Measurements from ENCODE around the gene FHIT. TPM values are rescaled to one million over a fixed set of nuclear protein-coding genes. Genes with fewer than 3 reads are reported as not detected.
"Not testable (repeated sequence)": the region's sequence is repeated elsewhere in the genome, so short reads cannot be mapped to it uniquely, and the experiment has no call there.

The FHIT gene
- total RNA-seq, 1 donor from 2014 or later, result 5.5 TPM

- peak; percentile 86 for DNase-seq (ENCODE audit: low read depth)
Observed at GRCh38 chr3:60708191-60708975, 542.9 kb downstream of the FHIT start.

- no peak for DNase-seq (ENCODE audit: low read depth)
Observed at GRCh38 chr3:60707452-60708020, 543.7 kb downstream of the FHIT start.

- peak; percentile 16 for DNase-seq (ENCODE audit: low read depth)
Observed at GRCh38 chr3:60703956-60704736, 547.1 kb downstream of the FHIT start.

GRCh38 chr3:60703008-60703407 lies 548.2 kb downstream of the FHIT start:
- DNase-seq (ENCODE audit: low read depth), result no peak

- DNase-seq (ENCODE audit: low read depth), result no peak
Observed at GRCh38 chr3:60698117-60698516, 553.1 kb downstream of the FHIT start.

GRCh38 chr3:60697132-60697531 lies 554.1 kb downstream of the FHIT start:
- no peak for DNase-seq (ENCODE audit: low read depth)

GRCh38 chr3:60696428-60697125 lies 554.7 kb downstream of the FHIT start:
- DNase-seq (ENCODE audit: low read depth), result peak; percentile 19

- peak; percentile 60 for DNase-seq (ENCODE audit: low read depth)
Observed at GRCh38 chr3:60675424-60675823, 575.8 kb downstream of the FHIT start.

- peak; percentile 15 for DNase-seq (ENCODE audit: low read depth)
Observed at GRCh38 chr3:60674870-60675269, 576.4 kb downstream of the FHIT start.

- DNase-seq (ENCODE audit: low read depth), result no peak
Observed at GRCh38 chr3:60673123-60673522, 578.1 kb downstream of the FHIT start.

- not testable (repeated sequence) for DNase-seq (ENCODE audit: low read depth)
Observed at GRCh38 chr3:60672337-60672736, 578.9 kb downstream of the FHIT start.

GRCh38 chr3:60669636-60670035 lies 581.6 kb downstream of the FHIT start:
- DNase-seq (ENCODE audit: low read depth), result no peak

GRCh38 chr3:60660026-60660425 lies 591.2 kb downstream of the FHIT start:
- DNase-seq (ENCODE audit: low read depth), result no peak

GRCh38 chr3:60659098-60659497 lies 592.2 kb downstream of the FHIT start:
- no peak for DNase-seq (ENCODE audit: low read depth)

GRCh38 chr3:60657972-60658371 lies 593.3 kb downstream of the FHIT start:
- DNase-seq (ENCODE audit: low read depth), result no peak

- DNase-seq (ENCODE audit: low read depth), result peak; percentile 65
Observed at GRCh38 chr3:60652829-60653228, 598.4 kb downstream of the FHIT start.

- DNase-seq (ENCODE audit: low read depth), result no peak
Observed at GRCh38 chr3:60651799-60652198, 599.5 kb downstream of the FHIT start.

GRCh38 chr3:60650171-60650570 lies 601.1 kb downstream of the FHIT start:
- no peak for DNase-seq (ENCODE audit: low read depth)

- DNase-seq (ENCODE audit: low read depth), result no peak
Observed at GRCh38 chr3:60645801-60646200, 605.5 kb downstream of the FHIT start.

- no peak for DNase-seq (ENCODE audit: low read depth)
Observed at GRCh38 chr3:60643831-60644230, 607.4 kb downstream of the FHIT start.

- DNase-seq (ENCODE audit: low read depth), result no peak
Observed at GRCh38 chr3:60641354-60641753, 609.9 kb downstream of the FHIT start.

GRCh38 chr3:60636846-60637245 lies 614.4 kb downstream of the FHIT start:
- peak; percentile 68 for DNase-seq (ENCODE audit: low read depth)

Data from renal cortical epithelial cell (primary cell).